Mesenchymal stem cell (in vitro differentiated cells and primary cell): ENCODE data around the gene SRC.

Source experiments
- DNase-seq: peaks from one replicate; pipeline ENCODE4 v3.0.0-alpha.2; 2013
- H2AFZ ChIP-seq: one replicate; pipeline ENCODE4 v1.6.1; 2013; ENCODE audit warnings: low read depth, mild to moderate bottlenecking, control low read depth, inconsistent platforms, low read length, moderate library complexity
- H2AK5ac ChIP-seq: 2 replicates; pipeline ENCODE4 v1.6.1; 2013; ENCODE audit warnings: low read length, moderate library complexity, mild to moderate bottlenecking, inconsistent platforms; ENCODE audit not compliant: severe bottlenecking
- H2BK120ac ChIP-seq: one replicate; pipeline ENCODE4 v1.6.1; 2013; ENCODE audit warnings: low read depth, mild to moderate bottlenecking, inconsistent platforms, low read length, moderate library complexity
- H2BK12ac ChIP-seq, 2 experiments: one replicate each; pipeline ENCODE4 v1.6.1; 2013; ENCODE audit warnings: inconsistent platforms in 2 of 2, low read length in 2 of 2, mild to moderate bottlenecking in 2 of 2, moderate library complexity in 2 of 2, control low read depth in 1 of 2
- H2BK15ac ChIP-seq: one replicate; pipeline ENCODE4 v1.6.1; 2013; ENCODE audit warnings: mild to moderate bottlenecking, low read depth, inconsistent platforms; ENCODE audit not compliant: poor library complexity, severe bottlenecking
- H2BK5ac ChIP-seq: 2 replicates; pipeline ENCODE4 v1.6.1; 2013; ENCODE audit warnings: low read depth, mild to moderate bottlenecking, low read length, control low read depth, inconsistent platforms; ENCODE audit not compliant: poor library complexity, severe bottlenecking
- H3K14ac ChIP-seq, 2 experiments: one replicate each; pipeline ENCODE4 v1.6.1; 2013; ENCODE audit warnings: inconsistent platforms in 2 of 2, low read length in 2 of 2, control low read depth in 1 of 2, mild to moderate bottlenecking in 1 of 2, moderate library complexity in 1 of 2
- H3K18ac ChIP-seq, 2 experiments: one replicate each; pipeline ENCODE4 v1.6.1; 2013; ENCODE audit warnings: inconsistent platforms in 2 of 2, low read length in 2 of 2, control low read depth in 1 of 2, low read depth in 1 of 2, mild to moderate bottlenecking in 1 of 2
- H3K23ac ChIP-seq, 2 experiments: one replicate each; pipeline ENCODE4 v1.6.1; 2013; ENCODE audit warnings: inconsistent platforms in 2 of 2, low read length in 2 of 2, mild to moderate bottlenecking in 2 of 2, moderate library complexity in 2 of 2, control low read depth in 1 of 2
- H3K27ac ChIP-seq: 2 replicates; pipeline ENCODE4 v1.5.1; 2013; ENCODE audit warnings: mild to moderate bottlenecking, moderate library complexity, low read length, control low read depth, inconsistent platforms; ENCODE audit not compliant: poor library complexity, severe bottlenecking
- H3K27me3 ChIP-seq, 2 experiments: 2 replicates each; pipeline versions ENCODE4 v1.6.1 to v1.7.0; 2013; ENCODE audit warnings: low read length in 2 of 2, mild to moderate bottlenecking in 2 of 2, moderate library complexity in 2 of 2, control low read depth in 1 of 2, inconsistent platforms in 1 of 2; ENCODE audit not compliant: control insufficient read depth in 1 of 2, insufficient read depth in 1 of 2
- H3K36me3 ChIP-seq, 2 experiments: 2 replicates each; pipeline versions ENCODE4 v1.6.1 to v1.7.0; 2013; ENCODE audit warnings: low read length in 2 of 2, control low read depth in 1 of 2, inconsistent platforms in 1 of 2, low read depth in 1 of 2, mild to moderate bottlenecking in 1 of 2; ENCODE audit not compliant: insufficient read depth in 2 of 2, control insufficient read depth in 1 of 2
- H3K4ac ChIP-seq, 2 experiments: one replicate each; pipeline ENCODE4 v1.6.1; 2013; ENCODE audit warnings: inconsistent platforms in 2 of 2, low read length in 2 of 2, mild to moderate bottlenecking in 2 of 2, moderate library complexity in 2 of 2, control low read depth in 1 of 2, low read depth in 1 of 2
- H3K4me1 ChIP-seq: 2 replicates; pipeline ENCODE4 v1.6.1; 2013; ENCODE audit warnings: low read depth, low read length, control low read depth; ENCODE audit not compliant: control insufficient read depth, insufficient read depth
- H3K4me2 ChIP-seq: 2 replicates; pipeline ENCODE4 v1.6.1; 2013; ENCODE audit warnings: low read length, mild to moderate bottlenecking, inconsistent platforms; ENCODE audit not compliant: poor library complexity, severe bottlenecking
- H3K4me3 ChIP-seq, 2 experiments: 2 replicates each; pipeline versions ENCODE4 v1.5.1 to v1.7.0; 2013; ENCODE audit warnings: low read length in 2 of 2, mild to moderate bottlenecking in 2 of 2, control low read depth in 1 of 2, low read depth in 1 of 2; ENCODE audit not compliant: insufficient read depth in 1 of 2
- H3K79me1 ChIP-seq: replicated peaks from 2 replicates; pipeline ENCODE4 v1.6.1; 2013; ENCODE audit warnings: mild to moderate bottlenecking, control low read depth, low read length, inconsistent platforms; ENCODE audit not compliant: poor library complexity, severe bottlenecking
- H3K9ac ChIP-seq: 2 replicates; pipeline ENCODE4 v1.7.0; 2013; ENCODE audit warnings: mild to moderate bottlenecking, low read length, moderate library complexity
- H3K9me3 ChIP-seq: 2 replicates; pipeline ENCODE4 v1.7.0; 2013; ENCODE audit warnings: mild to moderate bottlenecking, low read length; ENCODE audit not compliant: control insufficient read depth
- H4K8ac ChIP-seq: one replicate; pipeline ENCODE4 v1.6.1; 2013; ENCODE audit warnings: inconsistent platforms, mild to moderate bottlenecking, low read length, moderate library complexity
- H4K91ac ChIP-seq: one replicate; pipeline ENCODE4 v1.6.1; 2013; ENCODE audit warnings: mild to moderate bottlenecking, low read length, inconsistent platforms
- WGBS: methylation state at CpG from one replicate; pipeline ENCODE4 v1.1.7; 2013; ENCODE audit warnings: mixed read lengths; 5-methylcytosine and 5-hydroxymethylcytosine counted together

Gene SRC

GRCh38 chr20:37333848-37334318 is 12.1 kb upstream of the SRC start:
- H3K4ac ChIP-seq, result no peak overlapping the region
- no peak for DNase-seq
- no peaks in the 10 kb centered on the region for H3K9me3 ChIP-seq

DNA sequence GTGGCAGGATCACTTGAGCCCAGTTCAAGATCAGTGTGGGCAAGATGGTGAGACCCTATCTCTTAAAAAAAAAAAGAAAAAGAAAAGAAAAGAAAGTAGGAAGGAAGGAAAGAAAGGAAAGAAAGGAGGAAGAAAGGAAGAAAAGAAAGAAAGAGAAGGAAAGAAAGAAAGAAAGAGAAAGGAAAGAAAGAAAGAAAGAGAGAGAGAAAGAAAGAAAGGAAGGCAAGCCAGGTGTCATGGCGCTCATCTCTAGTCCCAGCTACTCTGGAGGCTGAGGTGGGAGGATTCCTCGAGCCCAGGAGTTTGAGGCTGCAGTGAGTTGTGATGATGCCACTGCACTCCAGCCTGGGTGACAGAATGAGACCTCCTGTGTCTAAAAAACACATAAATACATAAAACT is 11.5 kb upstream of the SRC start:
- 100% methylated on average over 2 of the region's 2 CpGs for WGBS
- no peak overlapping the region for H3K9ac ChIP-seq
- no peak overlapping the region for H4K91ac ChIP-seq
- H2BK12ac ChIP-seq, result no peak overlapping the region
- no peak overlapping the region for H2AFZ ChIP-seq
- no peak overlapping the region for H2AK5ac ChIP-seq
- H3K9me3 ChIP-seq, result no peaks in the 10 kb centered on the region
- no peak overlapping the region for H4K8ac ChIP-seq
- H3K36me3 ChIP-seq, result no peaks in the 10 kb centered on the region
- no peak overlapping the region for H3K4me3 ChIP-seq
- no peak overlapping the region for H3K27ac ChIP-seq
- H3K27me3 ChIP-seq, result no peaks in the 10 kb centered on the region
- no peak for DNase-seq
- no peaks in the 10 kb centered on the region for H3K79me1 ChIP-seq
- H3K14ac ChIP-seq, result no peak overlapping the region
- H2BK15ac ChIP-seq, result no peak overlapping the region
- no peak overlapping the region for H3K23ac ChIP-seq
- H3K4me2 ChIP-seq, result no peak overlapping the region
- H2BK5ac ChIP-seq, result no peak overlapping the region
- H3K4ac ChIP-seq, result no peak overlapping the region
- H3K18ac ChIP-seq, result no peak overlapping the region
- H3K4me1 ChIP-seq, result peaks cover 17% of the 10 kb centered on the region
- no peak overlapping the region for H2BK120ac ChIP-seq

More at GRCh38 chr20:37333848-37334318, 12.1 kb upstream of the SRC start:
- no peak overlapping the region for H3K4me3 ChIP-seq
- no peak overlapping the region for H4K91ac ChIP-seq
- no peak overlapping the region for H3K9ac ChIP-seq
- H3K79me1 ChIP-seq, result no peaks in the 10 kb centered on the region
- H2BK12ac ChIP-seq, result peak overlapping the region in 1 of 2 experiments; percentile 58
- H3K18ac ChIP-seq, result no peak overlapping the region
- no peaks in the 10 kb centered on the region for H3K36me3 ChIP-seq
- H4K8ac ChIP-seq, result no peak overlapping the region
- peaks cover 17% of the 10 kb centered on the region for H3K4me1 ChIP-seq
- H2BK15ac ChIP-seq, result no peak overlapping the region
- H2BK5ac ChIP-seq, result no peak overlapping the region
- H2BK120ac ChIP-seq, result no peak overlapping the region
- H2AFZ ChIP-seq, result no peak overlapping the region
- H3K27ac ChIP-seq, result no peak overlapping the region
- H3K27me3 ChIP-seq, result no peaks in the 10 kb centered on the region
- H2AK5ac ChIP-seq, result no peak overlapping the region
- H3K23ac ChIP-seq, result no peak overlapping the region
- H3K4me2 ChIP-seq, result no peak overlapping the region
- 96% methylated on average over 16 of the region's 16 CpGs for WGBS
- H3K14ac ChIP-seq, result peak overlapping the region in 1 of 2 experiments; percentile 13

- whole genome bisulfite sequencing, result 63% methylated on average over 14 of the region's 15 CpGs
- H2AFZ ChIP-seq, result no peak overlapping the region
- H2AK5ac ChIP-seq, result no peak overlapping the region
- no peak overlapping the region for H3K27ac ChIP-seq
- peak overlapping the region; percentile 8 for H4K8ac ChIP-seq
- no peak overlapping the region for H2BK120ac ChIP-seq
- peaks cover 20% of the 10 kb centered on the region for H3K4me1 ChIP-seq
- no peaks in the 10 kb centered on the region for H3K36me3 ChIP-seq
- H3K18ac ChIP-seq, result peak overlapping the region; percentile 57 to 84
- H3K4ac ChIP-seq, result no peak overlapping the region
- peak overlapping the region in 1 of 2 experiments; percentile 58 for H3K14ac ChIP-seq
- peak overlapping the region; percentile 22 for H4K91ac ChIP-seq
- no peaks in the 10 kb centered on the region for H3K27me3 ChIP-seq
- no peaks in the 10 kb centered on the region for H3K79me1 ChIP-seq
- H2BK12ac ChIP-seq, result peak overlapping the region in 1 of 2 experiments; percentile 81
- no peak for DNase-seq
- H3K9me3 ChIP-seq, result no peaks in the 10 kb centered on the region
- H2BK5ac ChIP-seq, result no peak overlapping the region
- H3K4me3 ChIP-seq, result no peak overlapping the region
- no peak overlapping the region for H3K9ac ChIP-seq
- H2BK15ac ChIP-seq, result peak overlapping the region; percentile 94
- H3K23ac ChIP-seq, result peak overlapping the region in 1 of 2 experiments; percentile 83
- H3K4me2 ChIP-seq, result no peak overlapping the region
Measured at GRCh38 chr20:37335642-37336368, 10.1 kb upstream of the SRC start.

DNA sequence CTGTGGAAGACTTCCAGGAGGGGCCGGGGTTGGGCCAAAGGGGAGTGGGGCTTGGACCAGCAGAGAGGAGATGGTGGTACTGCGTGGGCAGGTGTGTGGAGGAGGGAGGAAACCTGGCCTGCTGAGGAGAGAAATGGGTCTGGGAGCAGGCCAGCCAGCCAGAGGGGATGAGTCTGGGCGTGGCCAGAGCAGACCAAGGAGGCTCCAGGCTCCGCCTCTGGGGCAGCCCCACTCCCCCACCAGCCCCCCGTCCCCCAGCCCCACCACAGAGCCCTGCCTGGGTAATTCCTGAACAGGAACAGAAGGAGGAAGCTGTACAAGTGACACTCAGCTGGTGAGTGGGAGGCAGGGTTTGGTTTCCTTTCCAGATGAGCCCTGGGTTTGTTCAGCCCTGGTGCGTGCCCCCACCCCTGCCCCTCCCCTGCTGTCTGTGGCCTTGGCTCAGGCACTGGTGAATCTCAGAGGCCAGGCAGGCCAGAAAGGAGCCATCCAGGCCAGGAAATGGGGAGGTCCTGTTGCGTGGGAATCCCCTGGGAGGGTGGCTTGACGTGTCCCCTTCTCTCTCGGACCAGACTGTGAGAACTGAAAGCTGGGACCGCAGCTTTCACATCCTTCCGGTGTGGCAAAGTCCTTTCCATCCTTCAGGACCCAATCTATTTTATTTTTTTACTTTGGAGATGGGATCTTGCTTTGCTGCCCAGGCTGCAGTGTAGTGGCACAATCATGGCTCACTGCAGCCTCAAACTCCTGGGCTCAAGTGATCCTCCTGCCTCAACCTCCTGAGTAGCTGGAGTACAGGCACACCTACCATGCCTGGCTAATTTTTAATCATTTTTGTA is 9.4 kb upstream of the SRC start:
- 24% methylated on average over 8 of the region's 11 CpGs for WGBS
- Histone ChIP-seq H3K9ac (peak overlapping the region; percentile 47), H2BK5ac (no peak overlapping the region), H3K27ac (no peak overlapping the region), H3K9me3 (no peaks in the 10 kb centered on the region), H2AK5ac (no peak overlapping the region), H3K36me3 (no peaks in the 10 kb centered on the region), H3K79me1 (no peaks in the 10 kb centered on the region), H4K91ac (no peak overlapping the region), H2BK12ac (peak overlapping the region in 1 of 2 experiments; percentile 29), H2AFZ (no peak overlapping the region), H2BK15ac (peak overlapping the region; percentile 94), H3K4me2 (no peak overlapping the region), H3K4ac (no peak overlapping the region), H3K4me1 (peaks cover 21% of the 10 kb centered on the region), H2BK120ac (no peak overlapping the region), H3K14ac (peak overlapping the region in 1 of 2 experiments; percentile 36), H3K4me3 (no peak overlapping the region), H3K27me3 (no peaks in the 10 kb centered on the region), H3K23ac (no peak overlapping the region), H3K18ac (peak overlapping the region; percentile 57 to 84), H4K8ac (peak overlapping the region; percentile 21)
- peak; percentile 71 for DNase-seq
